Activated gamma-delta T cell (primary cell): Measurements from ENCODE around the gene ALLC.
"Not testable (repeated sequence)": the region's sequence is repeated elsewhere in the genome, so short reads cannot be mapped to it uniquely, and the experiment has no call there.

Experiments used
- DNase-seq: peaks from one replicate; lab custom pipeline; 2025; lab: John Stamatoyannopoulos, UW
- total RNA-seq, 2 donors: gene quantifications; one replicate each; lab custom pipeline; 2026; lab: John Stamatoyannopoulos, UW

Gene ALLC
- total RNA-seq: 0 reads per million in 2 donors

DNA sequence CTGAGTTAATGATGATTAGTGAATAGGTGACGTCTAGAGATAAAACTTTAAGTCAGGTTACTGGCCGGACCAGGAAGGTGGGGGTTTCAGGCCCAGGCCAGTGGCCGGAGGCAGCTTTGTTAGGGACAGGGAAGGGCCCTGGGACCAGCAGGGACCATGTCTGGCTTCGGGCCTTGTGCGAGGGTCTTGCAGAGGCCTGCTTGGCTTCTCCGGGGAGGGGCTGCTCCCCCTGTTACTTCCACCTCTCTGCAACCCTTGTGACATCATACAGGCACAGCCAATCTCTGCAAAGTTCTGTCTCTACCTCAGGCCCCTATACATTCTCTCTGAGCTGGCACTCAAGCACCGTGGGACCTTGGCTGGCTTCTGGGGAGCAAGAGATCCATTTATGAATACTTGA is at the start of gene ALLC:
TSS of gene ALLC (plus strand) at position 320 of the 400 bp plus-strand sequence. CDS start 12,958 bp downstream, outside the sequence.
- no peak for DNase-seq

DNA sequence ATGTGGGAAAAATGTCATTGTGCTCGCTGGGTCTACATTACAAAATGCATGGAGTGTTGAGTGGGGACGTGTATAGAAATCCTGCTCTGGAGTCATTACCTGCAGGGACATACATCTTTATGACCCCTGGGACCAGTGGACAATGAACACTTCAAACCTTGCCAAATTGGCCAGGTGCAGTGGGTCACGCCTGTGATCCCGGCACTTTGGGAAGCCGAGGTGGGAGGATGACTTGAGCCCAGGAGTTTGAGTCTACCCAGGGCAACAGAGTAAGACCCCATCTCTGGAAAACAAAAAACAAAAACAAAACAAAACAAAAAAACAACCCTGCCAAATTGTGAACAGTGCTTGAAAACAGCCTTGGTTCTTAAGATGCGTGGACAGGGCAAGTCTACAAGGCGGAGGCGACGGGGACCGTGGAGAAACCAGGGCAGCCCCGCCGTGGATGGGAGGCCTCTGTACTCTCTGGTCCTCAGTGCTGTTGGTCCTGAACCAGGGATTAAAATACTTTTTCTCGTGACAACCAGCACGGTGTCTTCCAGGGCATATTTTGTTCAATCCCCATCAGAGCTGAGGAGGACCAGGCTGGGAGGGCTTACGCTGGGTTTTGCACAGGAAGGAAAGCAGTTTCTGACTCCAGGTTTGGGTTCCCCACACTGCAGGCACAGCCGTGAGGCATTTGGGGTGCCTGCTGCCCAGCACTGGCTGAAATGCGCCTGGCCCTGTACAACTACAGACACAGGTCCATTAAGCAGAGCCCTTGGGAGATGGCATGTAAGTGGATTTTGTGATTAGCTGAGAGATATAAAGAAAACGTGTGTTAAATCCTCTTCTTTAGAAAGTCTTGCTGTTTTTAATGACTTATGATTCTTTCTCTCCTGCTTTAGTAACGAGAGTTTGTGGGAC is 49.4 kb upstream of the ALLC start:
- no peak for DNase-seq

DNA sequence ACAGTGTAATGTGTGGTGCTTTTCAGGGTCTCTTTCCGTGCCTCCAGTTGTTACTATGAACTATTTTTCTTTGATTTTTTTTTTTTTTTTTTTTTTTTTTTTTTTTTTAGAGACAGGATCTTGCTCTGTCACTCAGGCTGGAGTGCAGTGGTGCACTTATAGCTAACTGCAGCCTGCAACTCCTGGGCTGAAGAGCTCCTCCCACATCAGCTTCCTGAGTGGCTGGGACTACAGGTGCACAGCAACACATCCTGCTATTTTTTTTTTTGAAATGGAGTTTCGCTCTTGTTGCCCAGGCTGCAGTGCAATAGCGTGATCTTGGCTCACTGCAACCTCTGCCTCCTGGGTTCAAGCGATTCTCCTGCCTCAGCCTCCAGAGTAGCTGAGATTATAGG is 48.7 kb upstream of the ALLC start:
- not testable (repeated sequence) for DNase-seq

DNA sequence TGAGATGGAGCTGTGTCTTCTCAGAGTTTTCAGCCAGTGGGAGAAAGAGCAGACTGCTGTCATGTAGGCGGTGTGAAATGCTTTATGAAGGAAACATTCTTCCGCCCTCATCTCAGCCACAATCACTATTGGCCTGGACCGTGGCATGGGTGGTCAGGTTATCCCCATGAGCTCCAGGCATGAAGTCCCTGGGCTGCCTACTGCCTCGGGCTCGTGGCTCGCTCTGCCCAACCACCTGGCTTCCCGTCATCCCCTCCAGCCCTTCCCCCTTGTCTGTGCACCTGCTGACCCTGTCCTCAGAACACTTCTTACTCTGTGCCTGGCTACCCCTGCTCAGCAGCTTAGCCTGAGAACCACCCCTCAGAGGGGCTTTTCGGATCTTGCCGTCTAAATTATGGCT is 47.6 kb upstream of the ALLC start:
- no peak for DNase-seq

DNA sequence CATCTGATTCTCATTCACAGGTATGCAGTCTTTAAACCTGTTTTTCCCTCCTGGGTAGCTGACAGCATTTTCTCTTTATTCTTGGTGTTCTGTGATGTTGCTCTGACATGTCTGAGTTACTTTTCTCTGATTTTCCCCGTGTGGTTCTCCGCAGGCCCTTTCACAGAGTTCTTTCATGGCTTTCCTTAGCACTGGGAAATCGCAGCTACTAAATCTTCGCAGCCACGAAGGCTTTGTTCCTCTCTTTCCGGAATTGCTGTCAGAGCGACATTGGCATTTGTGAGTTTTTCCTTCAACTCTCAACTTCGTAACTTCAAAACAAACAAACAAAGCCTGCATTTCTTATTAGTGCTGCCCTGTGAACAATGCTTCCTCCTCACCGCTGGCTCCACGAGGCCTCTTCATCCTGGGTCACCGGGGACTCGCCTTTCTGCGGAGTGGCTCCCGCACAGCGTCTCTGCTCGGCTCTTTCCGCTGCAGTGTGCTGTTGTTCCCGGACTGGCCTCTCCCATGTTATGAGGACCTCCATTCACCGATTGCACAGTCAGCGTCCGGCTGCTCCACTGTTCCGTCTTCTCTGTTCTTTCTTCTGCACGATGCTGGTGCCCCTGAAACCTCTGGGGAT is 47.0 kb upstream of the ALLC start:
- no peak for DNase-seq

DNA sequence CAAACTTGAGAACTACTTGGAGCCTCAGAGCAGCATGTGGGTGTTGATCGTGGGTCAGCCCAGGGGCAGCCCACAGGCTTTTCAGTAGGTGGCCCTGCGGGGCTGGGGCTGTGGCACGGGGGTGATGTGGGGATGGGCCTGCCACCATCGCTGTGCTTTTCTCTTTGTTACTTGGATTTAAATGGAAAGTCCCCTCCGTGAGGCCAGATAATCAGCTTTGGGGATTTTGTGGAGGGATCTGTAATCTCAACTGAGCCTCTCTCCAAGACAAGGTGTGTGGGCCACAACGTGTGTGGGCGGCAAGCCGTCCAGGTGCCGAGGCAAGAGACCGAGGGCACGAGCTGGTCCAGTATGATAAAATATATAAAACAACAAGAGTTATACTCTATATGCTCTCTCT is 46.4 kb upstream of the ALLC start:
- DNase-seq: no peak

DNA sequence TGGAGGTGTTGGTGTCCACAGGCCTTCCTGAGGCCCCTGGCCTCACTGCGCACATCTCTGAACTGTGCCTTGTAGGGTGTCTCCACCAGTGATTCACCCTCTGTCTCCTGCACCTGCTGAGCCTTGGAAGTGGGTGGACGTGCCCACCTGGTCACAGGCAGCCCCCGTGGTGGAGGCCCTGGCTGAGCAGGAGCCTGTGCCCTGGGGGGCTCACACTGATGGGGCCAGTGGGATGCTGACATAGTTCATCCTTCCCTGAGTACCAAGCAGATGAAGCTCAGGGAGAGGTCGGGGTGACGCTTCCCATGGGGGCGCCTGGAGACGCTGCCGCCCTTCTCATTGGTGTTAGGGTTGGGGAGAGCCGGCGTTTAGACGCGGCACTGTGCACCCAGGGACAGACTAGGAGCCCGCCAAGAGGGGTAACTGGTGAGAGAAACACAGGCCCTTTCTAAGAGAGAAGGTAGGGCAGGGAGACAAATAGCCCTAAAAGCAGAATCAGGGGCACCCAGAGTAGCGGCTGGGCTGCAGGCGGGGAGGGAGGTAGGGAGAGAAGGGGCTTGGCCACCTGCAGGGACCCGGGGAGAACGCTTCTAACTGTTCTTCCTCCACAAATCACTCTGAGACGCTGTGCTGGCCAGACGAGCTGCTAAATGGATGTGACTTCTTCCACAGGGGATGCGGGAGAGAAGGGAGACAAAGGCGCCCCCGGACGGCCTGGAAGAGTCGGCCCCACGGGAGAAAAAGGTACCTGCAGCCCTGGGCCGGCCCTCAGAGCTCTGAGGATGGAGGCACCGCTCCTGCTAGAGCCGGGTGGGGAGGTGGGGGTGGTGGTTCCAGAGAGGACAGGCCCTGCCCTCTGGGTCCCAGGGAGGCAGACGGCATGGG is 45.1 kb upstream of the ALLC start:
- DNase-seq: no peak

DNA sequence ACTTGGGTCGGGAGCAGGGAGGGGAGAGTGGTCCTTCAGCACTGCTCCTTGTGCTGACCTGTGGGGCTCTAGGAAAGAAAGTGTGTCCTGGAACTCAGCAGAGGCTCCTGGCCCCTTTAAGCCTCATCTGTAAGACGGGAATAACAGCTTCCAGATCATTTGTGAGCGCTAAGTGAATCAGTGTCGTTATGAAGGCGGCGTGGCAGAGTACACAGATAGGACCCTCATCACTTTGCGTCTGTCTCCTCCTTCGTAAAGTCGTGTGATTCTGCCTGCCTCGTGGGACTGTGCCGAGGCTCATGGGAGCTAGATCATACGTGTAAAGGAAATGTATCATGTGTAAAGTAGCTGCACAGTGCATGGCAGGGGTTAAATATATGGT is 44.5 kb upstream of the ALLC start:
- no peak for DNase-seq

DNA sequence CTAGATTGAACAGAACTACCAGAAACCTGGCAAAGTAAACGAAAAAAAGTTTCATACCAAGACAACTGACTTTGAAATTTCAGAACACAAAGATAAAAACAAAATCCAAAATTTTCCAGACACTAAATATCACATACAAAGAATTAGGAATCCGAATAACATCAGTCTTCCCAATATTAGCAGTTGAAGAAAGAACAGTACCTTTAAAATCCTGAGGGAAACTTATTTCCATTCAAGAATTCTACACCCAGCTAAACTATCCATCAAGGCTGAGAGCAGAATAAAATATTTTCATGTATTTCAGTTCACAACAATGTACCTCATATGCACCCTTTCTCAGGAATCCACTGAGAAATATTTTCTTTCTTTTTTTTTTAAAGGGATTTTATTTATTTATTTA is 43.3 kb upstream of the ALLC start:
- DNase-seq: not testable (repeated sequence)

DNA sequence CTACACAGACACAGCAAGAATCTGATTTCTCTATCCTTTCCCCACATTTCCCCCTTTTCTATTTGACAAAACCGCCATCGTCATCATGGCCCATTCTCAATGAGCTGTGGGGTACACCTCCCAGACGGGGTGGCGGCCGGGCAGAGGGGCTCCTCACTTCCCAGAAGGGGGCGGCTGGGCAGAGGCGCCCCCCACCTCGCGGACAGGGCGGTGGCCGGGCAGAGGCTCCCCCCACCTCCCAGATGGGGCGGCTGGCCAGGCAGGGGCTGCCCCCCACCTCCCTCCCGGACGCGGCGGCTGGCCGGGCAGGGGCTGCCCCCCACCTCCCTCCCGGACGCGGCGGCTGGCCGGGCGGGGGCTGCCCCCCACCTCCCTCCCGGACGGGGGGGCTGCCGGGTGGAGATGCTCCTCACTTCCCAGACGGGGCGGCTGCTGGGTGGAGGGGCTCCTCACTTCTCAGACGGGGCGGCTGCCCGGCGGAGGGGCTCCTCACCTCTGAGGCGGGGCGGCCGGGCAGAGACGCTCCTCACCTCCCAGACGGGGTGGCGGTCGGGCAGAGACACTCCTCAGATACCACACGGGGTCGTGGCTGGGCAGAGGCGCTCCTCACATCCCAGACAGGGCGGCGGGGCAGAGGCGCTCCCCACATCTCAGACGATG is 42.3 kb upstream of the ALLC start:
- not testable (repeated sequence) for DNase-seq

DNA sequence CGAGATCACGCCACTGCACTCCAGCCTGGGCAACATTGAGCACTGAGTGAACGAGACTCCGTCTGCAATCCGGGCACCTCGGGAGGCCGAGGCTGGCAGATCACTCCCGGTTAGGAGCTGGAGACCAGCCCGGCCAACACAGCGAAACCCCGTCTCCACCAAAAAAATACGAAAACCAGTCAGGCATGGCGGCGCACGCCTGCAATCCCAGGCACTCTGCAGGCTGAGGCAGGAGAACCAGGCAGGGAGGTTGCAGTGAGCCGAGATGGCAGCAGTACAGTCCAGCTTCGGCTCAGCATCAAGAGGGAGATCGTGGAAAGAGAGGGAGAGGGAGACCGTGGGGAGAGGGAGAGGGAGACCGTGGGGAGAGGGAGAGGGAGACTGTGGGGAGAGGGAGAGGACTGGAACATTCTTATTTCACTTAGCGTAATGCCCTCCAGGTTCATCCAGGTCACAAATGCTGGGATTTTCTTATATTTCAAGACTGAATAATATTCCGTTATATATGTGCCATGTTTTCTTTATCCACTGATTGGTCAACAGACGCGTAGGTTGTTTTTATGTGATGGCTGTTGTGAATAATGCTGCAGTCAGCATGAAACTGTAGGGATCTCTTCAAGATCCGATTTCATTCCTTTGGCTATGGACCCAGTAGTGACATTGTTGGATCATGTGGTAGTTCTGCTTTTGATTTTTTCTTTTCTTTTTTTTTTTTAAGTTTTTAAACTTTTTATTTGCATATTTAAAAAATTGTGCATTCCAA is 41.4 kb upstream of the ALLC start:
- not testable (repeated sequence) for DNase-seq

DNA sequence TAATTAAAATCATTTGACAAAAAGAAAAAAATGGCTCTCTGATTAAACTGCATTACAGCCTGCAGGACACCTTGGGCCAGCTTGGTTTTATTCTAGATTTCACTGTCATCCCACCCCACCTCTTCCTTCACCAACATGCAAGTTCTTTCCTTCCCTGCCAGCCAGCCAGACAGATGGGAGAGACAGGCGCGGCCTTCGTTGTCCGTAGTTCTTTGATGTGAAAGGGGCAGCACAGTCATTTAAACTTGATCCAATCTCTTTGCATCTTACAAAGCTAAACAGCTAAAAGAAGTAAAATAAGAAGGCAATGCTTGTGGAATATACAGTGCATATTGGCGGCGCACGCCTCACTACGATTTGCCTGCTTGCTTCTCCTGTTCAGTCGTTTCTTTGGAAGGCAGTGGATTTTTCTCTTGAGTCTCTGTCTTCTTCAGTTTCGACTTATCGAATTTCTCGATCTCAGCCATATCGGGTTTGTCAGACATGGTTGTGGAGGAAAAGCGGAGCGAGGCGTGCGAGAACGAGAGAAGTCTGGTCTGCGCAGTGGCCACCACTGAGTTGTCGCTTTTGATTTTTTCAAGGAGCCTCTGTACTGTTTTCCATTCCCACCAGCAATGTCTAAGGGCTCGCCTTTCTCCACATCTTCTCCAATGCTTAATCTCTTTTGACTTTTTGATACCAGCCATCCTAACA is 40.7 kb upstream of the ALLC start:
- no peak for DNase-seq

DNA sequence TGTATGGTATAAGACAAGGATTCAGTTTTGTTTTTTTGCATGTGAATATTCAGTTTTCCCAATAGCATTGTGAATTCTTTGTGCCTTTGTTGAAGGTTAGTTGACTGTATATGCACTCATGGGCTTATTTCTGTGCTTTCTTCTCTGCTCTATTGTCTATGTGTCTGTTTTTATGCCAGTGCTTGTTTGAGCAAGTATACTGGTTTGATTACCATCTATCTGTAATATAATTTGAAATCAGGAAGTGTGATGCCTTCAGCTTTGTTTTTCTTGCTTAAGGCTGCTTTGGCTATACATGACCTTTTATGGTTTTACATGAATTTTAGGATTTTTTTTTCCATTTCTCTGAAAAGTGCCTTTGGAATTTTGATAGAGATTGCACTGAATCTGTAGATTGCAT is 39.6 kb upstream of the ALLC start:
- no peak for DNase-seq

DNA sequence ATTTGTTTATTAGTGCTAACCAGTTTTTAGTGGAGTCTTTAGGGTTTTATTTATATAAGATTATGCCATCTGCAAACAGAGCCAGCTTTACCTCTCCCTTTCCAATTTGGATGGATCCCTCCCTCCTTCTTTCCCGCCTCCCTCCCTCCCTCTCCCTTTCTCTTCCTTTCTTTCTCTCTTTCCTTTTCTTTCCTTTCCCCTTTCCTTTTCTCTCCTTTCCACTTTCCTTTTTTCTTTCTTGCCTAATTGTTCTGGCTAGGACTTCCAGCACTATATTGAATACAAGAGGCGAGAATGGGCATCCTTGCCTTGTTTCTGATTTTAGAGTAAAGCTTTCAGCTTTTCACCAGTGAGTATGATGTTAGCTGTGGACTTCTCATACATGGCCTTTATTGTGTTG is 39.0 kb upstream of the ALLC start:
- DNase-seq: no peak

DNA sequence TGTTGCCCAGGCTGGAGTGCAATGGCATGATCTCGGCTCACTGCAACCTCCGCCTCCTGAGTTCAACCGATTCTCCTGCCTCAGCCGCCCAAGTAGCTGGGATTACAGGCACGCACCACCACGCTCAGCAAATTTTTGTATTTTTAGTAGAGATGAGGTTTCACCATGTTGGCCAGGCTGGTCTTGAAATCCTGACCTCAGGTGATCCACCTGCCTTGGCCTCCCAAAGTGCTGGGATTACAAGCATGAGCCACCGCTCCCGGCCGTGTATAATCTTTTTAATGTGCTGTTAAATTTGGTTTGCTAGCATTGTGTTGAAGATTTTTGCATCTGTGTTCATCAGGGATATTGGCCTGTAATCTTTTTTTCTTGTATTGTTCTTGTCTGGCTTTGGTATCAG is 38.3 kb upstream of the ALLC start:
- DNase-seq: not testable (repeated sequence)

DNA sequence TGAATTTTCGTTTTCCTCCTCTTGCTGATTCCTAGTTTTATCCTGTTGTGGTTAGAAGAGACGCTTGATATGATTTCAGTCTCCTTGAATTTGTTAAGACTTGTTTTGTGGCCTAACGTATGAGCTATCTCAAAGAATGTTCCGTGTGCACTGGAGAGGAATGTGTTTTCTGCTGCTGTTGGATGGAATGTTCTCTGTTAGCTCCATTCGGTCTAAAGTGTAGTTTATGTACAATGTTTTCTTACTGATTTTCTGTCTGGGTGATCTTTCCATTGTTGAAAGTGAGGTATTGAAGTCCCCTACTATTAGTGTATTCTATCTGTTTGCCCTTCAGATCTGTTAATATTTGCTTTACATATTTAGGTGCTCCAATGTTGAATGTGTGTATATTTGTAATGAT is 37.2 kb upstream of the ALLC start:
- DNase-seq: no peak

DNA sequence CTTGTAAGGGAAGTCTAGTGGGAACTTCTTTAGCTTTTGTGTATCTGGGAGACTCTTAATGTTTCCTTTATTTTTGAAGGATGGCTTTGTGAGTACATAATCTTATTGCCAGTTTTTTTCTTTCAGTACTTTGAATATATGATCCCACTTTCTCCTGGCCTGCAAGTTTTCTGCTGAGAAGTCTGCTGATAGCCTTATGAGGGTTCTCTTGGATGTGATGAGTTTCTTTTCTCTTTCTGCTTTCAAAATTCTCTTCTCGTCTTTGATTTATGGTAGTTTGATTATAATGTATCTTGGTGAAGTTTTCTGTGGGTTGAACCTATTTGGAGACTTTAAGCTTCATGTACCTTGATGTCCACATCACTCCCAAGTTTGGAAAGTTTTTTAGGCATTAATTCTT is 35.0 kb upstream of the ALLC start:
- DNase-seq: no peak

DNA sequence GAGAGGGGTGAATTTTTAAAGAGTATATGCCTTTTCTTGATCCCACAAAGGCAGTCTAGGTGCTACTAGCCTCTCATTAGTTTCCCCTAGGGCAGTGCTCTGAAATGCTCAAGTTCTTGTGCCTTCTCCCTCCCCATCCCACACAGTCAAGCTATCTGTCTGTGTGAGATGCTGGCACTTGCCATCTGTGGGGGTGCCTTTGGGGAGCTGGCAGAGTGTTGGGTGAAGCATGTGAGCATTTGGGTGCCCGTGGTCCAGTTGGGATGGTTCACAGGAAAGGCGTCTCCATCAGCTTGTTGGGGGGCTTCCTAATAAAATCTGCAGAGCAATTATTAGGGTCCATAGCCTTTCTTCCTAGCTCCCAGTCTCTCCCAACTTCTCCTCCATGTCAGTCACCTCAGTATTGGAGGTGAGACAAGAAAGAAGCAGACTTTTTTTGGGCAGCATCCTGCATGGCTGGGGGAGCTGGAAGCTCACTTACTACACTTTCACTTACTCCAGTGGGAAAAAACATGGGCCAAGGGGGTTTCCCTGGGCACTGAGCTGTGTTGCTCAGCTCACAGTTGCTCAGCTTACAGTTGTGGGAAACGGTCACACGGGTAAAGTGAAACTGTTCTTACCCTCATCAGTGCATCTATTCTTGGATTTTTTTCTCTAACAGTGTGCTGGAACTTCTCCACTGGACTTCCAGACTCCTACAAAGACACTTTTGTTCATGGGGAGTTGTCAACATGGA is 33.8 kb upstream of the ALLC start:
- DNase-seq: no peak

DNA sequence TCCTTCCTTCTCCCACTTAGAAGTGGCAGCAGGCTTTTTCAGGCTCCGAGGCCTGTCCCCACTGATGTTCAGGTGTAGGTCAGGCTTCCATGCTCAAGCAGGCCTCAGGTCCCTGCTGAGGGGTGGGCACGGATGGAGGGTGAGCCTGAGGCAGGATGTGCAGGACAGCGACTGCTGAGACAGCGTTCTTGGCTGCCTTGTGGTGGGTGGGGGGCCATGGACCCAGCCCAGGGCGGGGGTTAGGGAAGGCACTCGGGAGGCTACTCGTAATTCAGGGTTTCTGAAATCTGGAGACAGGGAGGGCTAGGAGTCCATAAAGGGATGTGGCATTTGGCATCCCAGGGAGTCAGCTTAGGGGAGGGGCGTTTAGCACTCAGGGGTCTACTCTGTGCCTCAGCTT is 32.8 kb upstream of the ALLC start:
- no peak for DNase-seq
